HEK293 (cell line): ENCODE results near the gene TMEM272.

Source experiments
- CTCF ChIA-PET: fragments of 350-600 bp; formaldehyde crosslinking; extraction: SDS; loops from one replicate; lab custom pipeline; 2021; ENCODE audit warnings: antibody characterized with exemption; lab: Yijun Ruan, JAX
- POLR2A ChIA-PET: fragments of 300-600 bp; formaldehyde crosslinking; extraction: SDS; loops from one replicate; lab custom pipeline; 2020; ENCODE audit warnings: antibody characterized with exemption, inconsistent platforms; lab: Yijun Ruan, JAX
- H3K27ac ChIP-seq: fragments of 200-500 bp; sonication (Bioruptor generic); 2 replicates; pipeline ENCODE4 v1.5.1; 2014; ENCODE audit warnings: low read depth, low read length, control low read depth, inconsistent platforms; ENCODE audit errors: extremely low read depth
- H3K36me3 ChIP-seq, 2 experiments: fragments of 200-500 bp in 1 of 2; sonication (Bioruptor generic) in 1 of 2; 1 replicate in 1 of 2; 2 replicates in 1 of 2; pipeline ENCODE4 v1.5.1; 2014 to 2017; ENCODE audit warnings: inconsistent platforms in 2 of 2, low read length in 2 of 2; ENCODE audit not compliant: control insufficient read depth in 2 of 2, insufficient read depth in 1 of 2
- H3K4me1 ChIP-seq: fragments of 200-500 bp; sonication (Bioruptor generic); 2 replicates; pipeline ENCODE4 v1.5.1; 2014; ENCODE audit warnings: mild to moderate bottlenecking, low read length, inconsistent platforms; ENCODE audit not compliant: control insufficient read depth, insufficient read depth
- H3K4me3 ChIP-seq: 2 replicates; pipeline ENCODE4 v1.5.1; 2011; ENCODE audit warnings: low read depth, mild to moderate bottlenecking, control low read depth, low read length, moderate library complexity
- H3K9me3 ChIP-seq: fragments of 200-500 bp; sonication (Bioruptor generic); 2 replicates; pipeline ENCODE4 v1.5.1; 2014; ENCODE audit warnings: low read depth, low read length, inconsistent platforms; ENCODE audit not compliant: control insufficient read depth, insufficient read depth
- ATF2 ChIP-seq: fragments of 450-650 bp; formaldehyde crosslinking; IDR thresholded peaks from 2 replicates; pipeline ENCODE4 v1.5.1; 2016; ENCODE audit warnings: missing biosample characterization, missing genetic modification characterization, low read depth
- FEZF1 ChIP-seq: fragments of 450-650 bp; formaldehyde crosslinking; IDR thresholded peaks from 2 replicates; pipeline ENCODE4 v1.5.1; 2016; ENCODE audit warnings: missing biosample characterization, missing genetic modification characterization
- HIC1 ChIP-seq: fragments of 450-650 bp; formaldehyde crosslinking; IDR thresholded peaks from 2 replicates; pipeline ENCODE4 v1.5.1; 2016; ENCODE audit warnings: missing biosample characterization, missing genetic modification characterization
- HOXA7 ChIP-seq: sonication (generic); formaldehyde crosslinking; IDR thresholded peaks from 2 replicates; pipeline ENCODE4 v1.8.1; 2022; ENCODE audit warnings: missing genetic modification reagents, borderline replicate concordance
- KLF16 ChIP-seq: fragments of 450-650 bp; formaldehyde crosslinking; IDR thresholded peaks from 2 replicates; pipeline ENCODE4 v1.5.1; 2017; ENCODE audit warnings: missing biosample characterization, missing genetic modification characterization
- PATZ1 ChIP-seq: fragments of 450-650 bp; formaldehyde crosslinking; IDR thresholded peaks from 2 replicates; pipeline ENCODE4 v1.5.1; 2016; ENCODE audit warnings: missing biosample characterization, missing genetic modification characterization
- RBAK ChIP-seq: fragments of 450-650 bp; formaldehyde crosslinking; IDR thresholded peaks from 2 replicates; pipeline ENCODE4 v1.5.1; 2016; ENCODE audit warnings: missing biosample characterization, missing genetic modification characterization
- YY1 ChIP-seq: fragments of 450-650 bp; formaldehyde crosslinking; IDR thresholded peaks from 2 replicates; pipeline ENCODE4 v1.5.1; 2018; ENCODE audit warnings: missing biosample characterization, missing genetic modification characterization
- ZBTB10 ChIP-seq: fragments of 450-650 bp; formaldehyde crosslinking; IDR thresholded peaks from 2 replicates; pipeline ENCODE4 v1.5.1; 2016; ENCODE audit warnings: missing biosample characterization, missing genetic modification characterization
- ZNF121 ChIP-seq: fragments of 450-650 bp; formaldehyde crosslinking; IDR thresholded peaks from 2 replicates; pipeline ENCODE4 v1.5.1; 2016; ENCODE audit warnings: missing biosample characterization, missing genetic modification characterization
- ZNF184 ChIP-seq: fragments of 450-650 bp; IDR thresholded peaks from 2 replicates; pipeline ENCODE4 v1.5.1; 2018; ENCODE audit warnings: missing biosample characterization, mild to moderate bottlenecking, missing genetic modification characterization
- ZNF221 ChIP-seq: fragments of 450-650 bp; formaldehyde crosslinking; IDR thresholded peaks from 2 replicates; pipeline ENCODE4 v1.5.1; 2017; ENCODE audit warnings: missing biosample characterization, missing genetic modification characterization, borderline replicate concordance
- ZNF248 ChIP-seq: fragments of 450-650 bp; formaldehyde crosslinking; IDR thresholded peaks from 2 replicates; pipeline ENCODE4 v1.5.1; 2017; ENCODE audit warnings: missing biosample characterization, missing genetic modification characterization
- ZNF362 ChIP-seq: fragments of 450-650 bp; formaldehyde crosslinking; IDR thresholded peaks from 2 replicates; pipeline ENCODE4 v1.5.1; 2016; ENCODE audit warnings: missing biosample characterization, missing genetic modification characterization
- ZNF501 ChIP-seq: fragments of 450-650 bp; formaldehyde crosslinking; IDR thresholded peaks from 2 replicates; pipeline ENCODE4 v1.5.1; 2016; ENCODE audit warnings: missing biosample characterization, missing genetic modification characterization
- ZNF596 ChIP-seq: fragments of 450-650 bp; IDR thresholded peaks from 2 replicates; pipeline ENCODE4 v1.5.0; 2018; ENCODE audit warnings: missing biosample characterization, mild to moderate bottlenecking, missing genetic modification characterization, moderate library complexity
- ZNF624 ChIP-seq: fragments of 450-650 bp; formaldehyde crosslinking; IDR thresholded peaks from 2 replicates; pipeline ENCODE4 v1.5.1; 2017; ENCODE audit warnings: missing biosample characterization, missing genetic modification characterization
- ZNF692 ChIP-seq: fragments of 450-650 bp; formaldehyde crosslinking; IDR thresholded peaks from 2 replicates; pipeline ENCODE4 v1.5.1; 2016; ENCODE audit warnings: missing biosample characterization, missing genetic modification characterization
- ZNF830 ChIP-seq: fragments of 450-650 bp; IDR thresholded peaks from 2 replicates; pipeline ENCODE4 v1.5.0; 2018; ENCODE audit warnings: missing biosample characterization, missing genetic modification characterization, low read depth, mild to moderate bottlenecking, moderate library complexity
- ZSCAN5A ChIP-seq: fragments of 450-650 bp; formaldehyde crosslinking; IDR thresholded peaks from 2 replicates; pipeline ENCODE4 v1.5.1; 2016; ENCODE audit warnings: missing biosample characterization, missing genetic modification characterization

The TMEM272 gene

GRCh38 chr13:51819544-51819943 lies 25.4 kb downstream of the TMEM272 start (continued):
- TF ChIP-seq PATZ1 (tag by site-specific recombination) (no peak), ZNF221 (tag by site-specific recombination) (no peak), ZNF624 (tag by site-specific recombination) (no peak), FEZF1 (tag by site-specific recombination) (no peak), ZBTB10 (tag by site-specific recombination) (no peak)

GRCh38 chr13:51818781-51819511 lies 26.0 kb downstream of the TMEM272 start:
- Histone ChIP-seq H3K4me1 (no peaks in the 10 kb centered on the region), H3K36me3 (no peaks in the 10 kb centered on the region), H3K27ac (no peak overlapping the region), H3K4me3 (no peak overlapping the region), H3K9me3 (no peaks in the 10 kb centered on the region)
- CTCF ChIA-PET: interaction anchor here (0.7 kb wide), 1 partner anchor 391 kb away, joined by 4 read pairs; no protein-coding TSS in a partner anchor
- TF ChIP-seq YY1 (tag by site-specific recombination): no peak
- no peak for TF ChIP-seq HOXA7 (CRISPR knock-in tag)
- TF ChIP-seq ZNF184: no peak
- no peak for TF ChIP-seq KLF16 (tag by site-specific recombination)
- POLR2A ChIA-PET: interaction anchor here (1.0 kb wide), 1 partner anchor 366 kb away, joined by 3 read pairs; the partner anchor contains the start of gene INTS6

GRCh38 chr13:51818276-51818675 lies 26.7 kb downstream of the TMEM272 start:
- Histone ChIP-seq H3K4me3 (no peak overlapping the region), H3K4me1 (no peaks in the 10 kb centered on the region), H3K9me3 (no peaks in the 10 kb centered on the region), H3K27ac (no peak overlapping the region), H3K36me3 (no peaks in the 10 kb centered on the region)
- ChIA-PET CTCF (no interaction called here), POLR2A (no interaction called here)
- no peak for TF ChIP-seq ZSCAN5A (tag by site-specific recombination)
- TF ChIP-seq ZNF830 (tag by site-specific recombination): no peak
- TF ChIP-seq ZNF692: no peak
- no peak for TF ChIP-seq ATF2 (tag by site-specific recombination)
- no peak for TF ChIP-seq ZNF121 (tag by site-specific recombination)
- no peak for TF ChIP-seq HIC1 (tag by site-specific recombination)
- no peak for TF ChIP-seq ZNF248 (tag by site-specific recombination)
- TF ChIP-seq RBAK (tag by site-specific recombination): no peak
- no peak for TF ChIP-seq ZNF596 (tag by site-specific recombination)
- no peak for TF ChIP-seq ZNF362 (tag by site-specific recombination)
- no peak for TF ChIP-seq ZNF501 (tag by site-specific recombination)
